Islet precursor cell (in vitro differentiated cells): ENCODE data around the gene USF3.

Source experiments
- DNase-seq: peaks from one replicate; pipeline ENCODE4 v3.0.0-alpha.2; 2018

The USF3 gene

DNA sequence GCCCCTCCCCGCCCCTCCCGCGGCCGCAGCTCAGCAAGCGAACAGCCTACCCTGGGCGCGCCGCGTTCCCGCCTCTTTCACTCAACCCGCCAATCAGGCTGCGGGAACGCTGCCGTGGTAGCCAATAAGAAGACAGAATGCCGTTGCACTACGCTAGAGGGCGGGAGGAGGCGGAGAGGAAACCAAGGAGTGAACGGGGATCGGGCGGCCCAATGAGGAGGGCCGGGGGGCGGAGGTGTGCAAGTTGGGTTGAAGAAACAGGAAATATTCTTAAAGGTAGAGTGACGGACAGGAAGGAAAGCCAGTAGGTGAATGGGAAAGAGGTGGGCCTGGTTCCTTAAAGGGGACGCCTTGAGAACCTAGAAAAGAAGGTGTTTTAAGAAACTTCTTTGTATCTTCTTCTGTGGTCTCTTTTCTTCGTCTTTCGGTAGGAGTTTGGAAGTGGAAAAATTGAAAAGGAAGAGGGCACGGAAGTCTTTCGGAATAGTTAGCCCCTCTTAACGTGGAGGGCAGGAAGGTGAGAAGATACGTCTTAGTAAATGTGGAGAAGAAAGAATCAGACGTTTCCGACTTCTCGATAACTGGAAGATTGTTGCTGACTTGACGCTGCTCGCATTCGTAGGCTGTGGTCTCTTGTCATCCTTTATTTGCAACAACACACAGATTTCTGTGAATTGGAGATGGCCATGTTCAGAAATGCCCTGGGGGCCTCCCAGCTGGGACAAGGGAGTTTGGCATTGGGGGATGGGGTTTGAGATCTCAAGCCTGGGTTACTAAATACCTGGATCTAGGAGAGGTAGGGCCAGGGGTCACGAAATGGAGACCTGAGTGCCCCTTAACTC is 437 bp upstream of the USF3 start:
- peak; percentile 100 for DNase-seq

DNA sequence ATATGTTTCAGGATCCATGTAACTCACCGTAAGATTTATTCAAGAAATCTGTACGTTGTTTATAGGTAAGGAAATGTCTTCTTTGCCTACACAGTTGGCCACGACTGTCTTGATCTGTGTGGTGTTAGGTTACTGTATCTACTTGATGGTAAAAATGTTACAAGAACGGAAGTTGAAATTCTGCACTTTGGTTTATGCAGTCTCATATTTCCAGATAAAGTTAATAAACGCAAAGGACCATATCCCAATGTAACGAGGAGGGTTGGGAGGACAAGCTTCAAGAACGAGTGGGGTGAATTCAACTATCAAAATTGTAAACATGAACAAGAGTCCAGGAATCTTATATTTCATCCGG is 1.0 kb downstream of the USF3 start:
- DNase-seq, result no peak

DNA sequence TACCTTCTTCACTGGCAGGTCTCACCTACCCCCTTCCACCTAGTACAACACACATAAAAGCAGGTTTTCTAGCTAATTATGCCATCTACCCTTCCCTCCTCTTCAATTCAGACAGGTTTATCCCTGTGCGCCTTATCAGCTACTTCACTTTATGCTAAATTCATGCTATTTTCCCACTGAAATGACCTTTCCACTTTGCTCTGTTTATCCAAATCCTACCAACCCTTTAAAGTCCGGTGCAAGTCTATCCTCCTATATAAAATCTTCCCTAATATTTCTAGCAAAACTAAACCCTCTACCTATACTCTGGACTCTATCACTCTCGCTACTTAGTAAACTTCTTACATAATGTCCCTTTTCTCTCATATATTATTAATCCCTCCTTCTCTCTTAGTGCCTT is 6.0 kb downstream of the USF3 start:
- DNase-seq, result no peak

DNA sequence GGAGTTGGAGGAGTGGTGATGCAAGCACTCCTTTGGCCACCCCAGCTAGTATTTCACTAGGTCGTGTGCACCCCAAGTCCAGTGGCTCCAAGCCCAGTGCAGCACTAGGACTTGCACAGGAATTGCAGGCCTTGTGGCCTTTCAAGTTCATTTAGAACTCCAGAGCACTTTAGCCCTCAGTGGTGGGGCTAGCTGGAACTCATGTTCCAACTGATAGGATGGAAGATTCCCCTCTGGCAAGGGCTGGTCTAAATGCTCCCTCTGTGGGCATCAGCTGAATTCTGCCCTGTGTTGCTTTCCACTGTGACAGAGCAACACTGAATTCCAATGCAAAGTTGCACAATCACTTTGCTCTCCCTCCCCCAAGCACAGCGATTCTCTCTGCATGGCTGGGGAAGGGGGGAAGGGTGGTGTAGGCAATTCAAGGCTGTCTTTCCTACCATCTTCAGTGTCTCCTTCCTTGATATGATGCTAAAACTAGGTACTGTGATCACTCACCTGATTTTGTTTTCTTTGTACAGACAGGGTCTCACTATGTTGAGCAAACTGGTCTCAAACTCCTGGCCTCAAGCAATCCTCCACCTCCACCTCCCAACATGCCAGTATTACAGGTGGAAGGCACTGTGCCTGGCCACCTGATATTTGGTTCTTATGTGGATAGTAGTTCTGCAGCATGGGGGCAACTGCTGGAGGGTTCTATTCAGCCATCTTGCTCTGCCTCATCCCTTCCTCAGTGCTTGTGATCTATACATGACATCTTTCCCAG is 10.3 kb downstream of the USF3 start:
- DNase-seq, result peak; percentile 61

DNA sequence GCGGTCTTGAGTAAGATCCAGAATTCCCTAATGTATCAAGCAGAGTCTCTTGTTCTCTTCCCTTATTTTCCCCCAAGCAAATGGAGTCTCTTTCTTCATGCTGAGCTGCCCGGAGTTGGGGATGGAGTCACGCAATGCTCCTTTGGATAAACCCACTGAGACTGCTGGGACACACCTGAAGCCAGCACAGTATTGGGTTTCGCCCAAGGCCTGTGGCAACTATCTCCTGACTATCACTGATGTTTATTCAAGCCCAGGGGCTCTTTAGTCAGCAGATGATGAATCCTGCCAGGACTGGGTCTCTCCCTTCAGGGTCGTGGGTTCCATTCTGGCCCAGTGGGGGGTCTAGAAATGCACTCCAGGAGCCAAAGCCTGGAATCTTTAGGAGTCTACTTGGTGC is 11.3 kb downstream of the USF3 start:
- no peak for DNase-seq

DNA sequence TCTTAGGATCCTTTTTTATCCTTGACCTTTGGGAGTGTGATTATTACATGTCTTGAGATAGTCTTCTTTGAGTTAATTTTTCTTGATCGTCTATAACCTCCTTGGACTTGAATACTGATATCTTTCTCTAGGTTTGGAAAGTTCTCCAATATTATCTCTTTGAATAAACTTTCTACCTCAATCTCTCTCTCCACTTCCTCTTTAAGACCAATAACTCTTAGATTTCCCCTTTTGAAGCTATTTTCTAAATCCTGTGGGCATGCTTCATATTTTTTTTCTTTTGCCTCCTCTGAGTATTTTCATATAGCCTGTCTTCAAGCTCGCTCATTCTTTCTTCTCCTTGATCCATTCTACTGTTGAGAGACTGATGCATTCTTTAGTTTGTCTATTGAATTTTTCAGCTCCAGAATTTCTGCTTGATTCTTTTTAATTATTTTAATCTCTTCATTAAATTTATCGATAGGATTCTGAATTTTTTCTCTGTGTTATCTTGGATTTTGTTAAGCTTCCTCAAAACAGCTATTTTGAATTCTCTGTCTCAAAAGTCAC is 12.1 kb downstream of the USF3 start:
- no peak for DNase-seq

DNA sequence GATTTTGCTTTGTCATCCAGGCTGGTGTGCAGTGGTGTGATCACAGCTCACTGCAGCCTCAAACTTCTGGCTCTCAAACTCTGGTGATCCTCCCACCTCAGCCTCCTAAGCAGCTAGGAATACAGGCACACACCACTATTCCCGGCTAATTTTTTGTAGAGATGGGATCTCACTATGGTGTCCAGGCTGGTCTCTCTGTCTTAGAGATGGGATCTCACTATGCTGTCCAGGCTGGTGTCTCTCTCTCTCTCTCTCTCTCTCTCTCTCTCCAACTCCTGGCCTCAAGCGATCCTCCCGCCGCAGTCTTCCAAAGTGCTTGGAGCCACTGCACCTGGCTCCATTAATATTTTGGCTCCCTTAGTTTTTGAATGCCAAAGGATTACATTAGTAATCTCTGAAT is 17.7 kb downstream of the USF3 start:
- DNase-seq, result no peak

DNA sequence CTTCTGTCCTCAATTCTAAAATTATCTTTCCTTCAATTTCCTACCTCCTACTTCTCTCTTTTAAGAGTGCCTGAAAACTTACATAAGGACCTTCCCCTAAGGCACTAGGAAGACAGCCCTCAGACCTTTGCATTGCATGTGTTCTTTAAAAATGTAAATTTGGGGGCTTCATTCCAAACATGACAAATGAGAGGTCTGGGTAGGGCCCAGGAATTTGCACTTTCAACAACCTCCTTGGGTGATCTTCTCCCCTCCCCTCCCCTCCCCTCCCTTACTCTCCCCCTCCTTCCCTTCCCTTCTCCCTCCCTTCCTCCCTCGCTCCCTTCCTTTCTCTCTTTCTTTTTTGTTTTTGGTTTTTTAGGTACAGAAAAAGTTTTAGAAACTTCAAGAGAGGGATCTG is 18.7 kb downstream of the USF3 start:
- no peak for DNase-seq

DNA sequence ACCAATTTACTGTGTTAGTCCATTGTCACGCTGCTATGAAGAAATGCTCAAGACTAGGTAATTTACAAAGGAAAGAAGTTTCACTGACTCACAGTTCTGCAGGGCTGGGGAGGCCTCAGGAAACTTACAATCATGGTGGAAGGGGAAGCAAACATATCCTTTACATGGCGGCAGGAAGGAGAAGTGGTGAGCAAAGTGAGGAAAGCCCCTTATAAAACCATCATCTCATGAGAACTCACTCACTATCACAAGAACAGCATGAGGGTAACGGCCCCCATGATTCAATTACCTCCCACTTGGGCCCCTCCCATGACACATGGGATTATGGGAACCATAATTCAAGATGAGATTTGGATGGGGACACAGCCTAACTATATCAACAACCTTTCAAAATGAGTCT is 20.2 kb downstream of the USF3 start:
- DNase-seq, result no peak

DNA sequence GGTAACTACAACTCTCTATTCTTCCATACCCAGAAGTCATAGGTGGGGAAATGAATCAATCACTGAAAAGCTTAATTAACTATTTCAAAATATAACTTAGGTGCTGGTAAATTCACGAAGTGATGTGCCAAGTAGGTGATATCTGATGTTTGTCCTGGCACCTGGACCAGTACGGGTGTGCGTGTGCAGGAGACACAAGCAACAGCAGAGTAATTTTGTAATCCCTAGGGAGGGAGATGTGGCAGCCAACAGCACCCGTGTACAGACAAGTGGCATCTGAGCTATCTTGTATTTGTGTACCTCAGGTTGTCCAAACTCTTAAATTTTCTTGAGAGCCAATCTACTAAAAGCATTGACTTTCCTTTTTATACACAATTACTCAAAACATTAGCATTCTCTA is 22.8 kb downstream of the USF3 start:
- DNase-seq, result no peak

DNA sequence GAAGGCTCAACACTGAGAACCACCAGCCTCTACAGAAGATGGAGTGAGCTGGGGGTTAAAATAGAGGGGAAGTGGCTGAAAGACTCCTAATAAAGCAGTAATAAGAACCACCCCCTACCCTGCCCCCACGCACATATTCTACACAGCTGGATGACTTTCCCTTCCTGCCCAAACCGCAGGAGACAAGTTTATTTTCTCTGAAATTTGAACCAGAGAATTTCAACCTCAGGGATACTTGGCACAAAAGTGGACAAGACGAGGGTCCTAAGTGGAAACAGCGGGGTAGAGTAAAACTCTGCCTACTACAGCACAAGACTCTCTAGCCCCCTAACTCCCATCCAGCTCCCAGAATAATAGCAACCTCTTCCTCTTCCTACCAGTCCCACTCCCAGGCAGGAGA is 28.4 kb downstream of the USF3 start:
- DNase-seq, result no peak

DNA sequence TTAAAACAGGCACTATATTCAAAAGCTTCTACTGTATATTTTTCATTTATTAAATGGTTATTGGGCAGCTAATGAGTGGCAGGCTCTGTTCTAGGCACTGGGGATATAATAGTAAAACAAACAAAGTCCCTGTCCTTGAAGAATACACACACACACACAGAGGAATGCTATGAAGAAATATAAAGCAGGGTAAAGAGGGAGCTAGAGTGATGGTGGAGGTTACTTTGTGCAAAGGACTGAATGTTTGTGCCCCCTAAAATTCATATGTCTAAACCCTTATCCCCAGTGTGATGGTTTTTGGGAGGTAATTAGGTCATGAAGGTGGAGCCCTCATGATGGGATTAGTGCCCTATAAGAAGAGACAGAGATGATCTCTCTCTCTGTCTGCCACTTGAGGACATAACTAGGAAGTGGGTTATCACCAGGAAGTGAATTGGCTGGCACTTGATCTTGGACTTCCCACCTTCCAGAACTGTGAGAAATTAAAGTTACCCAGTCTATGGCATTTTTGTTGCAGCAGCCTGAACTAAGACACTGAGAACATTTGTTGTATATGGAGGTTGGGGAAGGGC is 31.8 kb downstream of the USF3 start:
- no peak for DNase-seq

DNA sequence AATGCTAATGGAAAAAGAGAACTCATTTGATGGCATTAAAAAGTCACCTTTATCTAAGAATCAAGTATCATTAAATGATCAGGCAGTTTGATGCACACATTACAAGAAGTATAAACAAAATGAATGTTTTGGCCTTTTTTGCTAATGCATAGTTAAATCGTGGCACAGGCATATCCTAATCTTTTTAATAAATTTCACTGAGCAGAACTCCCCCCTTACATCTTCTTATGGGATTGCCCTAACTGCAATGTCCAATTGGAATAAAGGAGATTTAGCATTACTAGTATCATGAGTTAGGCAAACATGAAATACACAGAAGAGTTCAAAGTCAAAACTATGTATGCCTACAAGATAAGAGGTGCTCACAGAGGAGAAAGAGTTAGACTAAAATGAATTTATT is 32.7 kb downstream of the USF3 start:
- DNase-seq, result no peak

DNA sequence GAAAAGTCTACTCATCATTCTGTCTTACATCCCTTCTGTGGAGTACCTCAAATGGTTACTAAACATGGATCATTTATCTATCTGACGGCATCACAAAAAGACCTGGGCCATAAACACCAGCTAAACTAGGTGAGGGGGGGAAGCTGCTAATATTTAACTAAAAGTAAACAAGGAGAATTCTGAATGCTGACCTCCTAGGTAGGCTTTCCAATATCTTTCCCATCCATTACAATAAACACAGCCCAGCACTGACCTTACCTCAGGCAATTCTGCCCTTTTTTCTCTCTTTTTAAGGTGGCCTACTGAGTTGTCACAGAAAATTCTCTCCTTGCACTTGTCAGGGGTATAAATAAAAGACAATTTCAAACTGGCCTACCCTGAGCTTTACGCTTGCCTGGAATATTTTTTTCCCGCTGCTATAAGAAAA is 33.1 kb downstream of the USF3 start:
- DNase-seq, result no peak

DNA sequence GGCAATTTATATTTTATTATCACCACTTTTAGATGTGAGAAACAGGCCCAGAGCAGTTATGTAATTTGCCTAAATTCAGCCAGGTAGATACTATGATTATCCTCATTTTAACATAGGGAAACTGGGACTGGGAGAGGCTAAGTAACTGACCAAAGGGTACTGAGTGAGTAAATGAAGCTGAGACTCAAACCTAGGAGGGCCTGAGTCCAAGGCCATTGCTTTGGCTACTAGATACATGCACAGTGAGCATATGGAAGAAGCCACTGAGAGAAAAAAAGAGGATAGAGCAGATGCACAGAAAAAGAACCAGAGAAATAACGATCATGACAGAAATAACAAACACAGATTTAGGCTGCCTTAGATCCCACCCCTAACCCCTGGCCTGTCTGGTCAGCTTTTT is 33.6 kb downstream of the USF3 start:
- no peak for DNase-seq

DNA sequence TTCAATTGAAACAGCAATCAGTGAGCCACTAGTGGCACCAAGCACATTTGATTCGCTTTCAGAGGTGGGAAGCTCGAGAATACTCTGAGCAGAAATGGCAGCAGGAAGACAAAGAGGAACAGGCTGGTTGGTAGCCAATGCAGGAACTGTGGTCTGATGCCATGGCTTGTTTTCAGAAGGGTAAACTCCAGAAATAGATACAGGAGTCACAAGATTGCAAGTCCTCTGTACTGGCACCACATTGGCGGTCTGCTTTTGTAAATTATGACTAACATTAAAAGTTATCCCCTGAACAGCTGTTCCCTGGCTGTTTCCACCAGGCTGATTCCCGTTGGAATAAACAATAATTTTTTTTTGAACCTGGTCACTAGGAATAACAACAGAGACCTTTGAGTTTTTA is 35.5 kb downstream of the USF3 start:
- DNase-seq, result no peak

DNA sequence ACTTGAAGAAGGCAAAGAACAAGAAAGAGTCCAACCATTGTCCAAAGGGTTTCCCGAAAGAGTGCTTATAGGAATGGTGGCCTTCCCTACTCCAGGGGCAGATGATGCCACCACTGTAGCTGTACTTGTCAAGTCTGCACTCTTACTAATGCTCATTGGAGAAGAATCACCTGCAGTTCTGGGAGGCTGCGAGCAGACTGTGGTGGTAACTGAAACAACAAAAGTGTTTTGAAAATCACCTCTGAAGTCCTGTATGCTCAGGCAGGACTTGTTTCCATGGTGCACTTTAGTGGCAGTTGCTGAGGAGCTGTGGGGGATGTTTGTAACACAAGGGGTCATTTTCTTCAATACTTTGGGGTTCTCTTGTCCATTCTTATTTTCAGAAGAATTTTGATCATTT is 36.0 kb downstream of the USF3 start:
- DNase-seq, result no peak

DNA sequence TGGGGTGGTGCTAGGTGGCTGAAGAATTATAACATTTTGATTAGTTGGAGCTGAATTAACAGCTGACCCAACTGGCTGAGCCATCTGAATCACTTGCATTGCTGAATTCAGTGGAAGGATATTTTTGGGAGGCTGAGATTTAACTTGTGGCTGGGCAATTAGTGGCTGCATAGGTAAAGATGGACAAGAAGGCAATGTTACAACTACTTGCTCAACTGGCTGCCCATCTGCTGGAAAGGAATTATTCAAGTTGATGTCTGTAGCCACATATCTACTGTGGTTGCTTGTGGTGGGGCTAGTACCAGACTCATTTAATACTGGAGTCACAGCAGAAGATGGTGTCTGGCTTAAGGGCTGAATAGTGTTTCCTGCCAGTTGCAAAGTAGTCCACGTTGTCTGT is 36.4 kb downstream of the USF3 start:
- DNase-seq, result no peak

DNA sequence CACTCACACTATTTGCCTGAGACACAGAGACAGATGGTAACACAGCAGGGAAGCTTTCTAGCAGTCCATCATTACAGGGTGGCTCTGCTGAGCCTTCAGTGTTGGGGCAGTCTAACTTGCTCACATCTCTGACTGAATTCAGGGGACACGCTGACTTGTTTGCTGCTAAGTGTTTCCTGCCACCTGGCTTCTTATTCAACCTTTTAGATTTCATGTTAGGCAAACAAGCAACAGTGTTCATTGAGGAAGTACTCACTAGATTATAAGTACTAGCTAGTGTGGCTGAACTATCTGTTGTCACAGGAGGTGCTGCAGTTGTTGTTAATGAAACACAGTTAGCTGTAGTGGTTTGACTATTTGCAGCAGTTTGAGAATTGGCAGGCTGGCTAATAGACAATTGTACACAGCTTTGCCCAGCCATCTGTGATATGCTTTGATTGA is 37.3 kb downstream of the USF3 start:
- DNase-seq, result no peak

DNA sequence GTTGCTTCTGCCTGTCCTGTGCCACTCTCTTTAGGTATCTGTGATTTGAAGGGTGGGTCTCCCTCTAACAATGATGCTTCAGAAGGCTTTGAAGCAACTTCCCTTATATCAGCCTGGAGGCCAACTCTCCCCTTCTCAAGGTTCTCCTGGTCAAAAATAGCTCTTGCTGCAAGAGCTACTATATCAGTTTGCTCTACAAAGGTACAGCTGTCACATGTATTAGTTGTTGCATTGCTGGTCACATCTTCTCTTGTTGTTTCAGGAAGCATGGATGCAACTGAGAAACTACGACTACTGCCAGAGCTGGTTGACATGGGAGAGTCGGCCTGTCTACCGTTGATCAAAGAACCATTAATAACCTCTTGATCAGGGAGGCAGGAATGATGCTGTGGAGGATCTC is 38.3 kb downstream of the USF3 start:
- no peak for DNase-seq

DNA sequence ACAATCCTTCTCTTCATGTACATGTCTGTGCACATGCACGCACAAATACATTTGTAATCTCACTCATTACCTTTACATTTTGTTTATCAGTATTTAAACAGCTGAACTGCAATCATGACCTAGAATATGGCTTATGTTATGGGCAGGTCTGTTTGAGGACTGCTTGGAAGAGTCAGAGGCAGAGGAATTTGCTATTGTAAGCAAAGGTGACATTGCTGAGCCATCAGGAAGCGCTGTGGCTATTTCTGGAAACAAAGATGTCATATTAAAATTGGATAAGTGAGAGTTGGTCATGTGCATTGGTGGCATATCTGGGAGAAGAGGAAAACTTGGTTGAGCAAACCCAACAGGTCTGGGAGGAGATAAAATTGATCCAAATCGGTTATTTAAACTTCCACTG is 41.6 kb downstream of the USF3 start:
- no peak for DNase-seq

DNA sequence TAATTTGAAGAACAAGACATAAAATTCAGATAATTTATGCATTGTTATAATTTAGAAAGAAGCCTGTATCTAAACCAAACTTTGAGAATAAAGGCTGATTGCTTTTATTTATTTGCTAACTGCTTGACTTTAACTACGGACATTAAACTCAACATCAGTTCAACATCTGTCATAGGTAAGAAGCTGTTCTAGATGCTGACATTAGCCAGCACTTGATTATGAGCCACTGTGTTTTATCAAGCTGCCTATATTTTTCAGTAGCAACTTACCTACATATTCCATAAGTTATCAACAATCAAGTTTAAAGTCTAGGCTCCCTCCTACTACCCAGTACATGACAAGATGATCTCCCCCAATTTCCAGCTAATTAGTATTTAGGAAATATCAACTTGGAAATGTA is 42.1 kb downstream of the USF3 start:
- no peak for DNase-seq

DNA sequence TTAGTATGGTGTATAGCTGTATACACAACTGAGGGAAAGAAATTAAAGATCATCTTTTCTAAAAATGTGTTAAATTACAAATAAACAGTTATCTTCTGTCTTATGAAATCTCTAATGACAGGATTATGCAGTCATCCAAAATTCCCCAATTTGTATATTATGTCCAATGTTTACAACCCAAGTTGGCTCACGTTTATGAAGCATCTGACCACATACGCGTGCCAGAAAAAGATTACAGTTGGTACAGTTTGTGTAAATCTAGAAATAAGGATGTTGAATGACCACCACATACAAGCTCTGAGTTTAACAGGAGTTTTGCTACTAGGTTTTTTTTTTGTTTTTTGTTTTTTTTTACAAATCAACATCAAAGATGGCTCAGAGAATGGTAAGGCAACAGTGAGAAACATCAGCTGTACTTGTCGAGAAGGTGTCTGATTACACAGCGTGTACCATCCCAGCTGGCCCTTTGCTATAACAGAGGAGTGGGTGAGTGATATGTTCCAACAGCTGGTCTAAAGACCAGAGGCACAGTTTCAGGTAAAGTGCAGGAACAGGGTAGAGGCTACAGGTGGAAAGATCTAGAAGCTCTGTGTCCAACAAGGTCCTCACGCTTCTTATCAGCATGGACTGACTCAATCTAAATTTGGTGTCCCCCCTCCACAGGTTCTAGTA is 47.1 kb downstream of the USF3 start:
- DNase-seq, result no peak
